ENCODE results near the gene EIF1AD. TPM values are rescaled to one million over a fixed set of nuclear protein-coding genes. Genes with fewer than 3 reads are reported as not detected.

EIF1AD gene
- total RNA-seq, 4 donors from 2014 or later = 15.1 to 66.0 (median 23.7) TPM

GRCh38 chr11:66047541-66048365 is 45.8 kb upstream of the EIF1AD start:
- H3K27me3 ChIP-seq = no peaks in the 10 kb centered on the region
- H3K9me3 ChIP-seq = no peaks in the 10 kb centered on the region
- DNase-seq = no peak
- H3K36me3 ChIP-seq = no peaks in the 10 kb centered on the region
- H3K27ac ChIP-seq = no peak overlapping the region
- H3K4me1 ChIP-seq = peaks cover 0 to 7% (median 4%) of the 10 kb centered on the region in 4 donors
- no peak overlapping the region for H3K4me3 ChIP-seq
- TF ChIP-seq CTCF (IDR thresholded peaks at IDR 0.05) (no peak), POLR2A (IDR thresholded peaks at IDR 0.05) (no peak)

GRCh38 chr11:66046901-66047300 is 44.9 kb upstream of the EIF1AD start:
- peaks cover 0 to 7% (median 4%) of the 10 kb centered on the region in 4 donors for H3K4me1 ChIP-seq
- no peak overlapping the region for H3K27ac ChIP-seq
- no peaks in the 10 kb centered on the region for H3K9me3 ChIP-seq
- TF ChIP-seq POLR2A (IDR thresholded peaks at IDR 0.05) = no peak
- TF ChIP-seq CTCF (IDR thresholded peaks at IDR 0.05) = no peak
- no peaks in the 10 kb centered on the region for H3K36me3 ChIP-seq
- no peak overlapping the region for H3K4me3 ChIP-seq
- DNase-seq = no peak
- H3K27me3 ChIP-seq = no peaks in the 10 kb centered on the region

- peak overlapping the region in 1 of 4 donors; percentile 17 for H3K4me3 ChIP-seq
- H3K4me1 ChIP-seq = peaks cover 0 to 4% (median 0%) of the 10 kb centered on the region in 4 donors
- peak; percentile 76 to 90 (median 77) for DNase-seq
- H3K9me3 ChIP-seq = no peaks in the 10 kb centered on the region
- no peaks in the 10 kb centered on the region for H3K36me3 ChIP-seq
- H3K27me3 ChIP-seq = no peaks in the 10 kb centered on the region
- peak; percentile 74 to 94 (median 80) for TF ChIP-seq CTCF (IDR thresholded peaks at IDR 0.05)
- TF ChIP-seq POLR2A (IDR thresholded peaks at IDR 0.05) = no peak
- H3K27ac ChIP-seq = no peak overlapping the region
Measured at GRCh38 chr11:66045177-66045639, 43.3 kb upstream of the EIF1AD start.

GRCh38 chr11:66044757-66045156 is 42.8 kb upstream of the EIF1AD start:
- Histone ChIP-seq H3K27me3 (no peaks in the 10 kb centered on the region), H3K4me3 (peak overlapping the region in 1 of 4 donors; percentile 17), H3K9me3 (no peaks in the 10 kb centered on the region), H3K4me1 (peaks cover 0 to 4% (median 0%) of the 10 kb centered on the region in 4 donors), H3K36me3 (no peaks in the 10 kb centered on the region), H3K27ac (no peak overlapping the region)
- TF ChIP-seq POLR2A (IDR thresholded peaks at IDR 0.05) = no peak
- TF ChIP-seq CTCF (IDR thresholded peaks at IDR 0.05) = no peak
- no peak for DNase-seq

GRCh38 chr11:66042996-66043906 is 41.3 kb upstream of the EIF1AD start:
- Histone ChIP-seq H3K9me3 (no peaks in the 10 kb centered on the region), H3K27ac (no peak overlapping the region), H3K27me3 (no peaks in the 10 kb centered on the region), H3K4me1 (peaks cover 0 to 4% (median 0%) of the 10 kb centered on the region in 4 donors), H3K36me3 (no peaks in the 10 kb centered on the region), H3K4me3 (no peak overlapping the region)
- no peak for TF ChIP-seq CTCF (IDR thresholded peaks at IDR 0.05)
- TF ChIP-seq POLR2A (IDR thresholded peaks at IDR 0.05) = no peak
- no peak for DNase-seq

Data from Peyer's patch (tissue), 4 donors.